Measurements from ENCODE around the gene RIMKLA. TPM values are rescaled to one million over a fixed set of nuclear protein-coding genes. Genes with fewer than 3 reads are reported as not detected.

Gene RIMKLA
- total RNA-seq, 1 experiment from 2014 or later, result not detected

DNA sequence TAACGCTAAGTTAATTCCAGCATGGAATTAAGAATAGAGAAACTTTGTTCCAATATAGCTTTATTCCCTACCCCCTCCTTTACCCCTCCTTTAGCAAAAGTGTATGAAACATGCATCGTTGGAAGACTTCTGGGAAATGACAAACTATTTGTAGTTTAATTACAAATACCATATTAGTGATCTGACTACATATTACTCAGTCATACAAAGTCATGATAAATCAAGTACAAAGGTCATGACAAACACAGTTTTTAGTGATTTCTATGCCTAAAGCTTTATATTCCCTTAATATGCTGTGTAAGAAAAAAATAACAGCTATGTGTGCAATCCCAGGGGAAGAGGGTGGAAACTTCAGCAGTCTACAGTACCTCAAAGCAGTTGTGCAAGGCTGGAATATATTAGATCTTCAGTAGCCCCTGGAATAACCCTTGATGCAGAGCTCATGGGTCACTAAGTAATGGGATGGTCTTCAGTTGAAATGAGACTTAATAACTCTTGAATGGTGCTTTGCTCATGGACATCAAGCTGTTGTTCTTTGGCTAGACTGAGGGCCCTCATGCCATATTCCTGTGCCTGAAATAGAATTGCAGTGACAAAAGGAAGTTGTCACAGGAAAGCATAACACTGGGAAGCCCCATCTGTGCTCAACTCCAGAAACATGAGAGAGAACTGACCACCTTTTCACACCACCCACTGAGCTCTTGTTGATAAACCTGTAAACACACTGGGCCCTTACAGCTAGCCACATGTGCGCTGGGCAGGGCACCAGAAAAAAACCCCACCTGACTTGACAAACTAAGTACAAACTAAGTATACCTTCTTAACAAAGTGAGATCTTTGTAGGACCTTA is 49.9 kb downstream of the RIMKLA start:
- no peak for DNase-seq (ENCODE audit: low read depth)

DNA sequence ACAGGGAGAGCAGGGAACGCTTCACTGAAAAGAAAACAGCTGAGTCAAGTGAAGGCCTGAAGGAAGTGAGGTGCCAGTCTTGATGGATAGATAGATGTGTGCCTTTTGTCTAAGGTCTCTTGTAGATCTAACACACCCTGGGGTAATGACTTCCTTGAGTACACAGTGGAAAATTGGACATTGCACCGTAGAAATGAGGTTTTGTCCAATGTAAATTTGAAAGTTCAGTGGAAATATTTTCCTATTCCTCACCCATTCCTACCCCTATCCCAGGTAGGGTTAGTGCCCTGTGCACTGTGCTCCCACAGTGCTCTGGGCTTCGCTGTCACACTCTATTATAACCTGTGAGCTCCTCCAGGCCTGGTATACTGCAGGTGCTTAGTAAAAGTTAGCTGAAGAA is 50.9 kb downstream of the RIMKLA start:
- DNase-seq (ENCODE audit: low read depth), result no peak

DNA sequence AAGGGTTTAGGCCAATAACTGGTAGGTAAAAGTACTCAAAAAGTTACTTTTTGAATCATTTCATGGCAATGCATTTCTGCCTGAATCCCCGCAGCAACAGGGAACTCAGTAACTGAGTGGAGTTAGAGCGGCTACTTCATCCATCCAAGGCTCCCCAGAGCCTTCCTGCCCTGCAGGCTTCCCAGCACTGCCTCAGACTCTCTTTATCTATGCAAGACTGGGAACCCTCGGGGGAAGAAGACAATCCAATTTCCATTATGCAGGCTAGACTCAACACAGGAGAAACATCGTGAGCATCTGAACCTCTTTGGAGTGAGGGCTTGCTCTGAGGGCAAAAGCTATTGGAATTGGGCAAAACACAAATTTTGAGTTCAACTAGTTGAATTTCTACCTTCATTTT is 52.1 kb downstream of the RIMKLA start:
- DNase-seq (ENCODE audit: low read depth), result no peak

DNA sequence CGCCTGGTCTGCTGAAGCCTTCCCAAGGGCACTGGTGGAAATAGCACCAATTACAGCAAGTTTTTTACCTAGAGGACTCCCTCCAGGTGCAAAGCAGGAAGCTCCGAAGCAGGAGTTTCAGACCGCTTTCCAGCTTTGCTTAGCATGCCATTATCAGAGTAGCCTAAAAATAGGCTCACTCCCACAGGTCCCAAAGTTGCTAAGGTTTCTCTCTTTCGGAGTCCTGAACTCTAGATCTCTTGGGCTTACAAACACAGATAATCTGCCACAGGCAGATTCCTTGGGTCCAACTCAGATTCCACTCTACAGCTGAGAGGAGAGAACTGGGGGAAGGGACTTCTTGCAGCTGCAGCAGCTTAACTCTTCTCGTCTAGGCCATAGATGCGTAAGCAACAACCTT is 52.8 kb downstream of the RIMKLA start:
- DNase-seq (ENCODE audit: low read depth), result no peak

DNA sequence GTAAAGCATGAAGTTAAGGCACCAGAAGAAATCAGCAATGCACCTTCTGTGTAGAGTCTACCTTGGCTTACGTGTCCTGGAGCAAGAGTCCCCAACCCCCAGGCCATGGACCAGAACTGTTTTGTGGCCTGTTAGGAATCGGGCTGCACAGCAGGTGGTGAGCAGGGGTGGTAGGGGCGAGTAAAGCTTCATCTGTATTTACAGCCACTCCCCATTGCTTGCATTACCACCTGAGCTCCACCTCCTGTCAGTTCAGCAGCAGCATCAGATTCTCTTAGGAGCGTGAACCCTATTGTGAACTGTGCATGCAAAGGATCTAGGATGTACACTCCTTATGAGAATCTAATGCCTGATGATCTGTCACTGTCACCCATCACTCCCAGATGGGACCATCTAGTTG is 53.7 kb downstream of the RIMKLA start:
- no peak for DNase-seq (ENCODE audit: low read depth)

DNA sequence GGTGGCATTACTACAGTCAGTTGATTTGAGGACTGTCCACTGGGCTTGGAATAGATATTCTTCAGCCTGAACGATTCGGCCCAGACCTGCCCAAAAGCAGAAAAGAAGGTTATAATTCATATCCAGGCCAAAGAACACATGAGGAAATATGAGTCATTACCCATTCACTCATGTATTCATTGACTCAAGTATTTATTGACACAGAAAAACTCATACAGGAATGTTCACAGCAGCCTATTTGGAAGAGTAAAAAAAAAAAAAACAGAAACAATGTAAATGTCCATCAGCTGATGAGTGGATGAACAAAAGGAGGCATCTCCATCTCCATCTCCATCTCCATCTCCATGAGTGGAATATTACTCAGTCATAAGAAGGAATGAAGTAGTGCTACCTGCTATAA is 59.3 kb downstream of the RIMKLA start:
- peak; percentile 68 for DNase-seq (ENCODE audit: low read depth)

DNA sequence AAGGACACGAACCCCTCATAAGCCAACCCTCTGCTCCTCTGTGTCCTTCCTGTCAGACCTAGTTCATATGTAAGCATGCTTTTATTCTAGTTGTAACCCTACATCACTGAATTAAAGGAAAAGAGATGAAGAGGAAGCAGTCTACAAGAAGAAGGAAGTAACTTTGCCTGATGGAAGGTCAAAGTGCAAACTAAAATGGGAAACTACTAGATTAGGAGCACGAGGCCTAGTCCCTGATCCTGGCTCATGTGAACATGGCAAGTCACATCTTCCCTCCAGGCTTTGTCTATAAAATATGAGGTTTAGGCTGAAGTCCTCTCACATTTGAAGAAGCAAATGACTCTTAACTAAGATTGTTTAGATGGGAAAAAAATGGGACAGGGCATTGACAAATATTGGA is 62.1 kb downstream of the RIMKLA start:
- DNase-seq (ENCODE audit: low read depth), result no peak

DNA sequence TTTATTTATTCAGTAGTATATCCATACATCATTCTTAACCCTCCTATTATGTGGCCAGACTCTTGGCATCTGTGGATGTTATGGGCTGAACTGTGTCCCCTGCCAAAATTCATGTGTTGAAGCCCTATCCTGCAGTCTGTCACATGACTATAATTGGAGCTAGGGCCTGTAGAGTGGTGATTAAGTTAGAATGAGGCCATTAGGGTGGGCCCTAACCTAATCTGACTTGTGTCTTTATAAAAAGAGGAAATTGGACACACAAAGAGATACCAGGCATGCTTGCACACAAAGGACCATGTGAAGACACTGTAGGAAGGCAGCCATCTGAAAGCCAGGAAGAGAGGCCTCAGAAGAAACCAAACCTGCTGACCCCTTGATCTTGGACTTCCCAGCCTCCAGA is 68.7 kb downstream of the RIMKLA start:
- no peak for DNase-seq (ENCODE audit: low read depth)

DNA sequence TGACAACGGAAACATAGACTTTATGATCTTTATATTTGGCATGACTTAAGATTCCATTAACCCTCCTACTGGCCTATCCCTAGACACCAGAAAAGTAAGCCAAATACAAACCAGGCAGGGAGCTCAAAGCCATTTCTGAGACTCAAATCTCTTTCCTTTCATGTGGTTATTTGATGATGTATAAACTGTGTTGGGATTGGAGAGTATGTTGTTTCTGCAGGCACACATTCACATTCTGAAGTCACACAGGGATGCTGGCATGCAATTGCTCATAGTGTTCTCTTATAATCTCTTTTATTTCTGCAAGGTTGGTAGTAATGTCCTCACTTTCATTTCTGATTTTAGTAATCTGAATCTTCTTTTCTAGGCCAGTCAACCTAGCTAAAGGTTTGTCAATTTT is 69.5 kb downstream of the RIMKLA start:
- DNase-seq (ENCODE audit: low read depth), result no peak

DNA sequence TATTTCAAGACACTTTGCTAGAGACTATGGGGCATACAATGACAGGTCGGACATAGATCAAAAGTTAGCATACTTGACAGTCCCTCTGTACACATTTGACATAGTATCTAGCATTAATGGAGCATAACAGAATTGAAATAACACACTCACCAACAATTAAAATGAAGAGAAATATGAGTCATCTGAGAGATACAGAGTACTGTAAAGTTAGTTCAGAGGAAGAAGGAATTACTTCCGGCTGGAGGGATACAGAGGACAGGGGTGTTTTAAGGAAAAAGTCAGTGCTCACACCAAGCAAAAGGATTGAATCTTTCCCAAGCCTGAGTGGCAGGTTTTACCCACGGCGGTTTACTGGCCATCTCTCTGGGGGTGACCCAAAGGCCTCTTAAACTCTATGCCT is 72.8 kb downstream of the RIMKLA start:
- DNase-seq (ENCODE audit: low read depth), result peak; percentile 58

DNA sequence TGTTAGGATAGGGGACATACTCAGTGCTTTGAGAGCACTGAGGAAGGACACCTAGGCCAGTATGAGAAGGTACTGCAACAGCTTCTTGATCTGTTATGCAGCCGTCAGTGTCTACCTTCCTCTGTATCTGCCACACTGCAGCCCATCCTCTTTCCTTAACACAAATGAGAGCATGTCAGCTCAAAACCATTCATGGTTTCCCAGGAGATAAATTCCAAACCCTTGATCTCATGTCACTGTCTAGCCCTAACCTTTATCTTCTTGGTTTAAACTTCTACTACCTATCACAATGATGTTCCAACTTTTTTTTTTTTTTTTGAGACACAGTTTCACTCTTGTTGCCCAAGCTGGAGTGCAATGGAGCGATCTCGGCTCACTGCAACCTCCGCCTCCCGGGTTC is 73.8 kb downstream of the RIMKLA start:
- no peak for DNase-seq (ENCODE audit: low read depth)

DNA sequence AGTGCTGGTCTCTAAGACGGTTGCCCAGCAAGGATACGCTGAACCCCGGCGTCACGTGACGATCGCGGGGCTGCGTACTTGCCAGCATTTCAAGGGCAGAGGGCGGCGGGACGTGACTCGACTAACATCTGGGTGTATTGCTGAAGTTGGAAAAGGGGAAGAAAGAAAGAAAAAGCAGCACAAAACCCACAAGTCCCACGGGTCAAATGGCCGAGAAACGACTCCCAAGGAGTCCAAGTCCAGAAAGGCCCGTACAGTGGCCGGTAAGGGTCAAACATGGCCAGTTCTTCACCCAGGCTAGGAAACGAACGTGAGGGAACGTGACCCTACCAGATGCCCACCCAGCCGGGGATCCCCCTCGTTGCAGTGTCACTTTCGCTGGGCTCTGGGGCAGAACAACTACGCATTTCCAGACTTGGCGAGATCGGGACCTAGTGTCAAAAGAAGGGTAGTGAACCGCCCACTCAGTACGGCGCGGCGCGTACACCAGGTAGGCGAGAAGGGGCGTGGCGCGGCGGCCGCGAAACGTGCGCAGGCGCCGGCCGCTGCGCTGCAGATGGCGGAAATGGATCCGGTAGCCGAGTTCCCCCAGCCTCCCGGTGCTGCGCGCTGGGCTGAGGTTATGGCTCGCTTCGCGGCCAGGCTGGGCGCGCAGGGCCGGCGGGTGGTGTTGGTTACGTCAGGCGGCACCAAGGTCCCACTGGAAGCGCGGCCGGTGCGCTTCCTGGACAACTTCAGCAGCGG is 75.6 kb downstream of the RIMKLA start, which contains the start of the genes PPCS and ZMYND12:
TSS of gene PPCS (plus strand) at position 534 of the 744 bp plus-strand sequence. CDS start at position 557, 23 bp downstream.
TSS of gene ZMYND12 (minus strand) at position 13 of the 744 bp plus-strand sequence. CDS start 25 bp downstream, outside the sequence.
- DNase-seq (ENCODE audit: low read depth), result peak; percentile 79

DNA sequence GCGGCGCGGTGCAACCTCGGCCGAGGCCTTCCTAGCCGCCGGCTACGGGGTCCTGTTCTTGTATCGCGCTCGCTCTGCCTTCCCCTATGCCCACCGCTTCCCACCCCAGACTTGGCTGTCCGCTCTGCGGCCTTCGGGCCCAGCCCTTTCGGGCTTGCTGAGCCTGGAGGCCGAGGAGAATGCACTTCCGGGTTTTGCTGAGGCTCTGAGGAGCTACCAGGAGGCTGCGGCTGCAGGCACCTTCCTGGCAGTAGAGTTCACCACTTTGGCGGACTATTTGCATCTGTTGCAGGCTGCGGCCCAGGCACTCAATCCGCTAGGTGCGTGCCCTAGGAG is 76.1 kb downstream of the RIMKLA start:
- peak; percentile 57 for DNase-seq (ENCODE audit: low read depth)

DNA sequence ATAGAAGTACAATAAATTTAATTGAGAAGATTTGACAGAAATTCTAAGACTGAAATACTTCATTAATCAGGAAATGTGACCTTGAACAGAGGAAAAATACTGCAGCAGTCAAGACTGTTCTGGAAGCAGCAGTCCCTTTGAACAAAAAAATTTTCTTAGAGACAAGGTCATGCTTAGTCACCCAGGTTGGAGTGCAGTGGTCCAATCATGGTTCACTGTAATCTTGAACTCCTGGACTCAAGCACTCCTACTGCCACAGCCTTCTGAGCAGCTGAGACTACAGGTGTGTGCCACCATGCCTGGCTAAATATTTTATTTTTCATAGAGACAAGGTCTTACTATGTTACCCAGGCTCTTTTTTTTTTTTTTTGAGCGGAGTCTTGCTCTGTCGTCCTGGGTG is 80.6 kb downstream of the RIMKLA start:
- no peak for DNase-seq (ENCODE audit: low read depth)

DNA sequence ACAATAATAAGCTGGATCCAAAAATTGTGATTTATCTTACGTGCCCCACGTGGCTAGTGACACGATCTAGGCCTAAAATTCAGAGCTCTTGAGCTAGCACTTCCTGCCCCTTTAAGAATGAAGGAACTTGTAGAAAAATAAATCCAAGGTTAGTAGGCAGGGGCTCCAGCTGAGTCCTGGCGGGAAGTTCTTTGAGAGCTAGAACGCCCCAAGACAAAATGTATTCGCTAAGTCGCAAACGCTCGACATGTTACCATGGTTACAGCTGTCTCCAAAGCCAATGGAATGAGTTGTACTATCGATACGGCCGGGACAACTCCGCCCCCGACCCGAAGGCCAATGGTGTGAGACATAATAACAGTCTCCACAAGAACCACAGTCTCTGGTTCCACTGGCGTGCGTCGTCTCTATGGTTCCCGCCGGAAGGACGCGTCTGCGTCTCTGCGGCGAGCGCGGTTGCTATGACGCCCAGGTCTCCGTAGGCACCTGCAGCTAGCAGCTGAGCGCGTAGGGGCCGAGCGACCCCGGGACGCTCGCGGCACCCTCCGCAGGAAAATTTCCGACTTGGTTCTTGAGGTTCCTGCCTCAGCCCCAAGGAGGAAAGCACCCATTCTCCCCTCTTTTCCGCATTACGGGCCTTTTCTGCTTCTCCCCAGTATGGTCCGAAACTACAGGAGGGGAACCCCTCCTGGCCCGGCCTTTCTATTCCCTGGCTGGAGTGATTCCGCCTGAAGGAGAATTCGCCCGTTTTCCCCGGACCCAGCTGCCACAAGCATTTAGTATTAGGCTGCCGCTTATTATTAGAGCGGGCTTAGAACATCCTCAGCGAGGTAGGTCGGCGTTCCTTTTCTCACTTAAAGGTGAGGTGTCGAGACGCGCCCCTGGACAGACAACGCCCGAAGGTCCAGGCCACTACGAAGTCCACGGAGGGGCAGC is 82.5 kb downstream of the RIMKLA start, which contains the start of gene CCDC30:
TSS of gene CCDC30 (plus strand) at position 459 of the 936 bp plus-strand sequence. CDS start 17,266 bp downstream, outside the sequence.
- peak; percentile 99 for DNase-seq (ENCODE audit: low read depth)

DNA sequence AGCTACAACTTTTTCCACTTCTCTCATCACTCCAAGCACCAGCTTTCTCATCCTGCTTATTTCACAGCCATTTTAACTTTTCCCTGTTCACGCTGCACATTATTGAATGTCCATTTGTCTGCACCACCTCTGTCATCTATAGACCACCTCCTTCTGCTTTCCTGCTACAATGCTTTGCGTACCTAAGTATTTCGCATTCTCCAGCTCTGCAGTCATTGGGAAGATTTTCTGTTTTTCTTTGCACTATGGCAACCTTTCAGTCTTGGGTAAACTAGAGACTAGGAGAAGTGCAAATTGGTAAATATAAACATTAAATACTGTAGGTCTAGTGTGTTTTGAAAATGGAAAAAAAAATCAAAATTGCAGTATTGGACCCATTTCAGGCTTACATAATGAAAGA is 83.3 kb downstream of the RIMKLA start:
- DNase-seq (ENCODE audit: low read depth), result no peak

DNA sequence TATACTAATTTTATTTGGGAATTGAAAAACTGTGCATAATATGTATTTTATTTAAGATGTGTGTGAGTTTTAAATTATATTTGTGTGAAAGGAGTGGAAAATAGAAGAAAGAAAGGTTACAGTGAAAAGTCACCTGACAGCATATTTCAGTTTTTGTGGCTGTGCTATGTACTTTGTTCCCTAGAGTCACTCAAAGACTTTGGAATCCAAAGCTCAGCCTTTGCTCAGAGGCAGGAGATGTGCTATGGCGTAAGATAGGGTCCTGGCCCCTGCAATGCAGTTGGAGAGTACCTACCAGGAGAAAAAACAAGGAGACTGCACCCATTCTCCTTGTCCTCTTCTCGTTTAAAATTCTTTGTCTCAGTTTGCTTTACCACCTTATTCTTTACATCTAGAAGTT is 85.4 kb downstream of the RIMKLA start:
- DNase-seq (ENCODE audit: low read depth), result no peak

DNA sequence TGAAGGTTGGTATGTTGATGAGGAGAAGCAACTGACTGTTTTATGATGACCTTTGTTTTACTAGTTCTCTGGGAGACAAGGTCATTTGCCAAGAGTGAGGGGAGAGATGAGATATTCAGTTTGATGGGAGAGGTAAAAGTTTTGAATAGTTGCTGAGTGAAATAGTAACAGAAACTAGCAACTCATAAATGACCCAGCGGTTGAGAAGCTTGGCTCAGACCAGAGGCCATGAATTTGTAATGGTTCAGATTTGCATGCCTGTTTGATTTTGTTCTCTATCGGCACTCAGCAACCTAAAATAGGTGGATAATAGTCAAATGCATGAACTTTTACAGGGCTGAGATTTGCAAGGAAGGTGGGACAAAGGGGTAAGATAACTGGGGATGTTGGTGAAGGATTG is 89.1 kb downstream of the RIMKLA start:
- no peak for DNase-seq (ENCODE audit: low read depth)
